GOT3 (cell line): ENCODE measurements around the gene RNGTT.
"Not testable (repeated sequence)": the region's sequence is repeated elsewhere in the genome, so short reads cannot be mapped to it uniquely, and the experiment has no call there.

Source experiments
- DNase-seq: peaks from one replicate; lab custom pipeline; 2025; ENCODE audit warnings: mixed read lengths; lab: John Stamatoyannopoulos, UW

Gene RNGTT

DNA sequence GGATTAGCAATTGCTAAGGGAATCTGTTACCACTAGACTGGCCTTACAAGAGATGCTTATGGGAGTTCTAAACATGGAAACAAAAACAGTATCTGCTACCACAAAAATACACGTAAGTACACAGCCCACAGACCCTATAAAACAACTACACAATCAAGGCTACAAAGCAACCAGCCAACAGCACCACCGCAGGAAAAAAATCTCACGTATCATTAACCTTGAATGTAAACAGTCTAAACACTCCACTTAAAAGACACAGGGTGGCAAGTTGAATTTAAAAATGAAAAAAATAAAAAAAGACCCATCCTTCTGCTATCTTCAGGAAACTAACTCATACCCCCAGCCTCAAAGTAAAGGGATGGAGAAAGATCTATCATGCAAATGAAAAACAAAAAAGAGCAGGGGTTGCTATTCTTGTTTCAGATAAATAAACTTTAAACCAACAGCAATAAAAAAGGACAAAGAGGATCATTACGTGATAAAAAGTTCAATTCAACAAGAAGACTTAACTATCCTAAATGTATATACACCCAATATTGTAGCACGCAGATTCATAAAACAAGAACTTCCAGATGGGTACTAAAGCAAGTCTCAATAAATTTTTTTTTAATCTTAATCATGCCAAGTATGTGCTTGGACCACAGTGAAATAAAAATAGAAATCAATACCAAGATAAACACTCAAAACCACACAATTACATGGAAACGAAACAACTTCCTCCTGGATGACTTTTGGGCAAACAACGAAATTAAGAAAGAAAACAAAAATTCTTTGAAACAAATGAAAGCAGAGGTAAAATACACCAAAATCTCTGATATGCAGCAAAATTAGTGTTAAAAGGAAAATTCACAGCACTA lies 52.3 kb downstream of the RNGTT start:
- no peak for DNase-seq

GRCh38 chr6:88908598-88909548 lies 54.5 kb downstream of the RNGTT start:
- no peak for DNase-seq

DNA sequence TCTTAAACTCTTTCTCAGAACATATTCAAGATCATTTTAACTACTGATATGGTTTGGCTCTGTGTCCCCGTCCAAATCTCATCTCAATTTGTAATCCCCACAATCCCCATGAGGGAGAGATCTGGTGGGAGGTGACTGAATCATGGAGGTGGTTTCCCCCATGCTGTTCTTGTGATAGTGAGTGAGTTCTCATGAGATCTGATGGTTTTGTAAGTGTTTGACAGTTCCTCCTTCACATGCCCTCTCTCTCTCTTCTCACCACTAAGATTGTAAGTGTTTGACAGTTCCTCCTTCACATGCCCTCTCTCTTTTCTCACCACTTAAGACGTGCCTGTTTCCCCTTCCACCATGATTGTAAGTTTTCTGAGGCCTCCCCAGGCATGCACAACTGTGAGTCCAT lies 56.3 kb downstream of the RNGTT start:
- DNase-seq: not testable (repeated sequence)

- DNase-seq: no peak
Measured at GRCh38 chr6:88899569-88900316, 63.7 kb downstream of the RNGTT start.

DNA sequence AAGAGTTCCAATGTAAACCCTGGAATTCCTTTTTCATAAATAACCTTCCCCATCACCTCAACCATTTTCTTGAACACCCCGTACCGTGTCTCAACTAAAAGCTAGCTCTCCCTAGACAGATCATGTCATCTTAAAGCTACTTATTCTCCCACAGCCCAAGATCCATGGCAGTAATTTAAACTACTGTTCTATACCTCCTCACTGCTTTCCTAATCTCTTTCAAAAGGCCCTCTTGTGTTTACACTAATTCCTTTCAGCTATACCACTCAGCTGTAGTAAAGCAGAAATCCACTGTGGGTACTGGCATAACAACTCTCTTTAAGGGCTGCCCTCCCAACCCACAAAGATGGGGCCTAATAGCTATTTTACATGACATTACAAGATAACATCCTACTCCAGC lies 67.5 kb downstream of the RNGTT start:
- DNase-seq: no peak

GRCh38 chr6:88890860-88891845 lies 72.3 kb downstream of the RNGTT start:
- no peak for DNase-seq

GRCh38 chr6:88890394-88890793 lies 73.0 kb downstream of the RNGTT start:
- no peak for DNase-seq

GRCh38 chr6:88884361-88884760 lies 79.1 kb downstream of the RNGTT start:
- no peak for DNase-seq

DNA sequence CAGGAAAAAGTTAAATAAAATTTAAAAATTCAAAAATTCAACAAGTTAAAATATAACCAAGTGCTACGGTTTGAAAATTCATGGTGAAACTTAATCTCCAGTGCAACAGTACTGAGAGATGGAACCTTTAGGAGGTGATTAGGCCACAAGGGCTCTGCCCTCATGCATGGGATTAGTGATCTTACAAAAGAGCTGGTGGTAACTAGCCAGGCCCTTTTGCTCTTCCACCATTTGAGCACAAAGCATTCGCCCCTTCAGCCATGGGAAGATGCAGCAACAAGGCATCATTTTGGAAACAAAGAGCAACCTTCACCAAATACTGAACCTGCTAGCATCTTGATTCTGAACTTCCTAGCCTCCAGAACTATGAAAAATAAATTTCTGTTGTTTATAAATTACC lies 80.9 kb downstream of the RNGTT start:
- DNase-seq: no peak

- DNase-seq: no peak
Measured at GRCh38 chr6:88881451-88881850, 82.0 kb downstream of the RNGTT start.

GRCh38 chr6:88880021-88880420 lies 83.4 kb downstream of the RNGTT start:
- no peak for DNase-seq

GRCh38 chr6:88877893-88878292 lies 85.5 kb downstream of the RNGTT start:
- no peak for DNase-seq

- DNase-seq: no peak
Measured at GRCh38 chr6:88872962-88873361, 90.5 kb downstream of the RNGTT start.

- no peak for DNase-seq
Measured at GRCh38 chr6:88871498-88871897, 91.9 kb downstream of the RNGTT start.

- DNase-seq: no peak
Measured at GRCh38 chr6:88870717-88871330, 92.6 kb downstream of the RNGTT start.

DNA sequence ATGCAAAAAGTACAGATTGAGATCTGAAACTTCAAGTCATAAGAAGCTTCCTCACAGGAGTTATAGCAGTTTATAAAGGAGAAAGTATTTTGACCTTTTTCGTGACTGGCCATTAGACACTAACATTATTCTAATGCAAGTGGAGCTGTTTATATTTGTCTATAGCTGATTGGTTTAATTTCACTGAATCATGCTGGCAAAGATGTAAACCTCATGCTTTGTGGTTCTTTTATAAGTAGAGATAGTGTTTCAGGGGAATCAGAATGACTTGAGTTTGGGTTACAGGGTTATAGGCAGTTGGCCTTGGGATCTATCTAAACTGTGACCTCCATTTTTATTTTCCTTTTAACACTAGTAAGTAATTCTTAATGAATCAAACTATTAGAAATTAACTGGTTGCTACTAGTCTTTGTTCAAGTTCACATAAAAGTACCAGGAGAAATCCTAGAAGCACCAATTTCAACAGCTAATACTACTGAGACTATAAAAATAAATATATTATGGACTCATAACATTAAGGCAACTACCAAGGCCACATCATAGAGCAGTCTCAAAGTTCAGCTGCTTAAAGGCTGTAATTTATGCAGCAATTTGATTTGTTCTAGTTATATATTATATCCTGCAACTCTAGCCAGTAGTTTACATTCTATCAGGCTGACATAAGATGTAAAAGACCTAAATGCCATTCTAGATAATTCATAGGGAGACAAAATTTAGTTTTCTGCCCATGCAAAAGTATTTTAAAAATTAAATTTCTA lies 94.0 kb downstream of the RNGTT start:
- no peak for DNase-seq

GRCh38 chr6:88867841-88868731 lies 95.3 kb downstream of the RNGTT start:
- DNase-seq: no peak

DNA sequence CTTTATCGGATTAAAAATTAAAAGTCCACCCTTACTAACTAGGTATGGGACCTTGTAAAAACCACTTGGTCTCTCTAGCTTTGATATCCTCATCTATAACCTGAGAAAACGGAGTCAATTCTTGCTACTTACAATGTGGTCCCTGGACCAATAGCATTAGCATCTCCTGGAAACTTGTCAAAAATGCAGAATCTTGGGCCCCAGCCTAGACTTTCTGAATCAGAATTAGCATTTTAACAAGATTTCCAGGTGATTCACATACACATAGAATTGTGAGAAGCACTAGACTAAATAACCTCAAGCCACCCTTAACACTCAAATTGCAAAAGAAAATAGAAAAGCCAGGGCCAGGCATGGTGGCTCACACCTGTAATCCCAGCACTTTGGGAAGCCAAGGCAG lies 96.6 kb downstream of the RNGTT start:
- DNase-seq: no peak

DNA sequence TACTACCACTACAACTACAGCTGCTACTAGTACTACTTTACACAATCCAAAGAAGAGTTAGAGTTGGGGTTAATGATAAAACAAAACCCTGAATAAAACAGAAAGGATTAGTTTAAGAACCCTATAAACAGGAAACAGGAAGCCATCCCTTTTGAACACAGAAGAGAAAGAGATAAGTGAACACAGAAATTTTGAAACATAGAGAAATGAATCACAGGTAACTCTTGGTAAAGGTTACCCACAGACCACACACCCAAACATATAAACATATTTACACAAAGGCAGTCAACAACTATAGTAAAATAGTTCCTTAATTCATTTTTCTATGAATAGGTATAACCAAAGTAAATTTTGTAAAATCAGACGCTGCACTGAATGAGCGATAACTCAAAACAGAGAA lies 98.1 kb downstream of the RNGTT start:
- no peak for DNase-seq
